ENCODE results near the gene TERB1. TPM values are rescaled to one million over a fixed set of nuclear protein-coding genes. Genes with fewer than 3 reads are reported as not detected.

TERB1 gene
- total RNA-seq, 4 donors from 2014 or later = 0.33 to 0.68 TPM; not detected in 2

DNA sequence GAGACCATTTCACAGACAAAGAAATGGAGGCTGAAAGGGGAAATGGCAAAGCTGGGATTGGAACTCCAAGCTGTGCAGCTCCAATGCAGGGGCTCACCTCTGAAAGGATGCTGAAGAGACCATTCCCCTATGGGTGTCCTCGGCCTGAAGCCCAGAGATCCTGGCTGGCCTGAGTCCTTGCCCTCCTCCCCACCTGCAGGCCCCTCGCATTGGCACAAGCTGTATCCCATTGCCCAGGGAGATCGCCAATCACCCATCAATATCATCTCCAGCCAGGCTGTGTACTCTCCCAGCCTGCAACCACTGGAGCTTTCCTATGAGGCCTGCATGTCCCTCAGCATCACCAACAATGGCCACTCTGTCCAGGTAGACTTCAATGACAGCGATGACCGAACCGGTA, 45.4 kb upstream of the TERB1 start:
- TF ChIP-seq, protein P1, sequence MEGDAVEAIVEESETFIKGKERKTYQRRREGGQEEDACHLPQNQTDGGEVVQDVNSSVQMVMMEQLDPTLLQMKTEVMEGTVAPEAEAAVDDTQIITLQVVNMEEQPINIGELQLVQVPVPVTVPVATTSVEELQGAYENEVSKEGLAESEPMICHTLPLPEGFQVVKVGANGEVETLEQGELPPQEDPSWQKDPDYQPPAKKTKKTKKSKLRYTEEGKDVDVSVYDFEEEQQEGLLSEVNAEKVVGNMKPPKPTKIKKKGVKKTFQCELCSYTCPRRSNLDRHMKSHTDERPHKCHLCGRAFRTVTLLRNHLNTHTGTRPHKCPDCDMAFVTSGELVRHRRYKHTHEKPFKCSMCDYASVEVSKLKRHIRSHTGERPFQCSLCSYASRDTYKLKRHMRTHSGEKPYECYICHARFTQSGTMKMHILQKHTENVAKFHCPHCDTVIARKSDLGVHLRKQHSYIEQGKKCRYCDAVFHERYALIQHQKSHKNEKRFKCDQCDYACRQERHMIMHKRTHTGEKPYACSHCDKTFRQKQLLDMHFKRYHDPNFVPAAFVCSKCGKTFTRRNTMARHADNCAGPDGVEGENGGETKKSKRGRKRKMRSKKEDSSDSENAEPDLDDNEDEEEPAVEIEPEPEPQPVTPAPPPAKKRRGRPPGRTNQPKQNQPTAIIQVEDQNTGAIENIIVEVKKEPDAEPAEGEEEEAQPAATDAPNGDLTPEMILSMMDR (IDR thresholded peaks at IDR 0.05; ENCODE audit: low read depth) = no peak

- TF ChIP-seq, protein P1 (IDR thresholded peaks at IDR 0.05; ENCODE audit: low read depth) = no peak
Measured at GRCh38 chr16:66846266-66846665, 44.9 kb upstream of the TERB1 start.

DNA sequence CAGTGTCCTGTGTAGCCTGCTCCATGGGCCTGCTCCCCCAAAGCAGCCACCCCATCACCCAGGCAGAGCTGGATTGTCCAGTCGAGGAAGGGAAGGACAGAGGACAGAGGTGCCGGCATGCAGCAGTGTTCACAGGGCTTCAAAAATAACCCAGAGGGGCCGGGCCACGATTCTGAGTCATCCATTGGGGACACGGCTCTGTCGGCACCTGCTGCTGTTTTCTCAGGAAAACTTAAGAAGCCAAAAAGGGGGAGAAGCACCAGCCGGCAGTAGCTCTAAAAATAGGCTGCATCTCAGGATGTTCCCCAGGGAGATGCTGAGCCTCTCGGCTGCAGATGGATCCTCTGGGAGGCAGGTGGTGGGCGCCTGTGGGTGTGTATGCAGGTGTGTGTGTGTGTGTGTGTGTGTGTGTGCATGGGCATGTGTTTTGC, 44.4 kb upstream of the TERB1 start:
- TF ChIP-seq, protein P1 (IDR thresholded peaks at IDR 0.05; ENCODE audit: low read depth) = no peak

GRCh38 chr16:66845080-66845410, 43.7 kb upstream of the TERB1 start:
- TF ChIP-seq, protein P1 (IDR thresholded peaks at IDR 0.05; ENCODE audit: low read depth) = no peak

- TF ChIP-seq, protein P1 (IDR thresholded peaks at IDR 0.05; ENCODE audit: low read depth) = no peak
Measured at GRCh38 chr16:66844342-66845079, 43.1 kb upstream of the TERB1 start, which contains the start of gene CA7. Gene CA7 (plus strand): TSS chr16:66844414. CDS start chr16:66844488, 74 bp downstream.

DNA sequence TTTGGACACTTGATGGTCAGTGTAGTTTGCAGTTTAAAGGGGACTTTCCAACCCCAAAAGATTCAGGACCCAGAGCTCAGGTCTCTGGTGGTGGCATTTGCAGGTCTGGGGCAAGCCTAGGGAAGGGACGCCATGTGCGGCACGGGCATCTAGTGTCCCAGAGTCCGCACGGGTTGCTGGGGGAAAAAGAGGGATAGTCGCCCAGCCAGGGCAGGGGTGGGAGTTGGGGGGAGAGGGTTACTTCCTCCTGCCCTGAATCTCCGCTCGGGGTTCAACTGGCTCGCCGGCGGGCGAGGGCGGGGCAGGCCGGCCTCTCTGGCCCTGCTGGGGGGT, 42.6 kb upstream of the TERB1 start:
- TF ChIP-seq, protein P1 (IDR thresholded peaks at IDR 0.05; ENCODE audit: low read depth) = no peak

- TF ChIP-seq, protein P1 (IDR thresholded peaks at IDR 0.05; ENCODE audit: low read depth) = no peak
Measured at GRCh38 chr16:66843191-66843590, 41.8 kb upstream of the TERB1 start.

Data from subcutaneous adipose tissue (tissue), 4 donors.